ENCODE results near the gene ITCH. TPM values are rescaled to one million over a fixed set of nuclear protein-coding genes. Genes with fewer than 3 reads are reported as not detected.
A peak's percentile ranks its signal among the peaks of the same experiment; 100 is the strongest.

The ITCH gene
- total RNA-seq, 1 experiment from 2014 or later, result 78.8 TPM

GRCh38 chr20:34362502-34363061 is 491 bp upstream of the ITCH start:
- BruUV-seq (replicated peaks), result TSS peak; percentile 99
- Histone ChIP-seq H3K9ac (ENCODE audit: low read length) (peak overlapping the region; percentile 87), H3K27me3 (ENCODE audit: insufficient read depth, low read length) (no peaks in the 10 kb centered on the region), H3K4me1 (ENCODE audit: control insufficient read depth in 1 of 2, insufficient read depth in 2 of 2, low read length in 2 of 2) (peaks cover 20 to 58% of the 10 kb centered on the region in 2 experiments), H3K27ac (ENCODE audit: low read depth, low read length) (no peak overlapping the region; the same call in 1 of the 2 replicates), H3K4me3 (replicated peaks in 1 of 2; ENCODE audit: low read depth in 1 of 2, low read length in 2 of 2) (peak overlapping the region; percentile 86 to 87), H3K79me2 (ENCODE audit: insufficient read depth, low read length) (peaks cover 45% of the 10 kb centered on the region), H3K36me3 (ENCODE audit: control insufficient read depth in 1 of 2, insufficient read depth in 2 of 2, low read length in 2 of 2) (no peaks in the 10 kb centered on the region), H2AFZ (ENCODE audit: low read depth, low read length, poor library complexity, severe bottlenecking) (no peak overlapping the region), H4K20me1 (ENCODE audit: insufficient read depth) (no peaks in the 10 kb centered on the region; the same call in 1 of the 2 replicates), H3K9me3 (ENCODE audit: control insufficient read depth in 1 of 2, insufficient read depth in 1 of 2, low read depth in 1 of 2, low read length in 2 of 2) (no peaks in the 10 kb centered on the region), H3K9me2 (ENCODE audit: insufficient read depth) (no peaks in the 10 kb centered on the region), H3K4me2 (ENCODE audit: low read length) (peak overlapping the region; percentile 94)
- ChIA-PET CTCF (interaction anchor here (0.5 to 2.8 kb wide), 5 partner anchors 9 to 111 kb away, joined by 3 to 16 read pairs (median 4); no protein-coding TSS in a partner anchor), POLR2A (interaction anchor here (0.8 to 2.4 kb wide), 19 partner anchors 9 to 111 kb away, joined by 3 to 12 read pairs (median 4); no protein-coding TSS in a partner anchor), RAD21 (ENCODE audit: low non-redundant PET in 1 of 2, low total read pairs in 2 of 2, uncharacterized antibody in 2 of 2, unreplicated experiment in 2 of 2) (interaction anchor here (0.8 to 1.0 kb wide), 3 partner anchors 12 to 50 kb away, joined by 3 to 4 read pairs (median 3); no protein-coding TSS in a partner anchor)
- DNase-seq (ENCODE audit: low read depth, low spot score) (no peak), ATAC-seq (peak; percentile 4; the same call in 1 of the 2 replicates)
- no peak for TF ChIP-seq CBX3 (IDR thresholded peaks at IDR 0.05; ENCODE audit: low read depth)
- no peak for TF ChIP-seq SIN3A (IDR thresholded peaks at IDR 0.05; ENCODE audit: low read depth)
- no peak for TF ChIP-seq ZNF274 (IDR thresholded peaks at IDR 0.05; ENCODE audit: low read depth, low read length)
- TF ChIP-seq REST (IDR thresholded peaks at IDR 0.05; ENCODE audit: low read depth), result no peak
- TF ChIP-seq MAX (IDR thresholded peaks at IDR 0.05), result no peak; the same call in 1 of the 2 replicates
- TF ChIP-seq RAD21 (IDR thresholded peaks at IDR 0.05; ENCODE audit: low read depth), result no peak
- no peak for TF ChIP-seq POLR2AphosphoS5 (IDR thresholded peaks at IDR 0.05; ENCODE audit: low read depth, low read length)
- TF ChIP-seq SP1 (IDR thresholded peaks at IDR 0.05; ENCODE audit: low read depth), result no peak
- TF ChIP-seq CEBPB (IDR thresholded peaks at IDR 0.05; ENCODE audit: low read depth), result no peak
- intact Hi-C loops (cut with micrococcal nuclease), result loop anchor here (2.0 kb wide), 1 partner anchor 50 kb away; no protein-coding TSS in a partner anchor
